Activated T-cell treated with anti-CD3 and anti-CD28 coated beads, Interleukin-2, amount 50 U/mL, for 24 hours (primary cell): ENCODE measurements around the gene LDLRAD4.

Experiments
- DNase-seq: peaks from one replicate; pipeline ENCODE4 v3.0.0-alpha.2; 2020
- H3K27ac Mint-ChIP-seq: 2 replicates; pipeline ENCODE4 v1.8.0; 2020; ENCODE audit warnings: mild to moderate bottlenecking, mixed read lengths
- H3K27me3 Mint-ChIP-seq: 2 replicates; pipeline ENCODE4 v1.8.0; 2020; ENCODE audit warnings: mixed read lengths
- H3K36me3 Mint-ChIP-seq: 2 replicates; pipeline ENCODE4 v1.8.0; 2020; ENCODE audit warnings: low read depth, mixed read lengths
- H3K4me1 Mint-ChIP-seq: 2 replicates; pipeline ENCODE4 v1.8.0; 2020; ENCODE audit warnings: low read depth, mixed read lengths
- H3K4me3 Mint-ChIP-seq: 2 replicates; pipeline ENCODE4 v1.8.0; 2020; ENCODE audit warnings: mild to moderate bottlenecking, moderate library complexity, mixed read lengths
- H3K9me3 Mint-ChIP-seq: 2 replicates; pipeline ENCODE4 v1.8.0; 2020; ENCODE audit warnings: mixed read lengths

LDLRAD4 gene

GRCh38 chr18:13452871-13453680, 234.5 kb downstream of the LDLRAD4 start:
- peaks cover 2% of the 10 kb centered on the region for H3K36me3 Mint-ChIP-seq
- H3K4me3 Mint-ChIP-seq: no peak overlapping the region
- peaks cover 54% of the 10 kb centered on the region for H3K4me1 Mint-ChIP-seq
- no peaks in the 10 kb centered on the region for H3K9me3 Mint-ChIP-seq
- DNase-seq: peak; percentile 21
- H3K27me3 Mint-ChIP-seq: no peaks in the 10 kb centered on the region
- no peak overlapping the region for H3K27ac Mint-ChIP-seq

GRCh38 chr18:13453714-13454113, 235.2 kb downstream of the LDLRAD4 start:
- Mint-ChIP-seq H3K4me1 (peaks cover 54% of the 10 kb centered on the region), H3K27me3 (no peaks in the 10 kb centered on the region)

GRCh38 chr18:13454363-13455150, 236.0 kb downstream of the LDLRAD4 start:
- peaks cover 54% of the 10 kb centered on the region for H3K4me1 Mint-ChIP-seq
- no peaks in the 10 kb centered on the region for H3K27me3 Mint-ChIP-seq
- H3K4me3 Mint-ChIP-seq: no peak overlapping the region
- DNase-seq: peak; percentile 30
- H3K27ac Mint-ChIP-seq: peak overlapping the region; percentile 37
- H3K9me3 Mint-ChIP-seq: no peaks in the 10 kb centered on the region
- H3K36me3 Mint-ChIP-seq: peaks cover 4% of the 10 kb centered on the region

More at GRCh38 chr18:13453714-13454113, 235.2 kb downstream of the LDLRAD4 start:
- H3K9me3 Mint-ChIP-seq: no peaks in the 10 kb centered on the region
- peaks cover 4% of the 10 kb centered on the region for H3K36me3 Mint-ChIP-seq
- no peak overlapping the region for H3K4me3 Mint-ChIP-seq
- peak; percentile 27 for DNase-seq
- no peak overlapping the region for H3K27ac Mint-ChIP-seq

- peak; percentile 34 for DNase-seq
- Mint-ChIP-seq H3K4me1 (peaks cover 57% of the 10 kb centered on the region), H3K27me3 (no peaks in the 10 kb centered on the region), H3K36me3 (peaks cover 8% of the 10 kb centered on the region), H3K4me3 (no peak overlapping the region), H3K9me3 (no peaks in the 10 kb centered on the region), H3K27ac (peak overlapping the region; percentile 83)
Measured at GRCh38 chr18:13455471-13455870, 236.9 kb downstream of the LDLRAD4 start.

GRCh38 chr18:13455960-13456481, 237.5 kb downstream of the LDLRAD4 start:
- Mint-ChIP-seq H3K4me3 (peak overlapping the region; percentile 53), H3K9me3 (no peaks in the 10 kb centered on the region), H3K27ac (peak overlapping the region; percentile 83), H3K27me3 (no peaks in the 10 kb centered on the region), H3K4me1 (peaks cover 56% of the 10 kb centered on the region), H3K36me3 (peaks cover 8% of the 10 kb centered on the region)
- peak; percentile 65 for DNase-seq

GRCh38 chr18:13456736-13457271, 238.2 kb downstream of the LDLRAD4 start:
- H3K27ac Mint-ChIP-seq: peak overlapping the region; percentile 83
- no peak for DNase-seq
- H3K9me3 Mint-ChIP-seq: no peaks in the 10 kb centered on the region
- H3K4me3 Mint-ChIP-seq: no peak overlapping the region
- peaks cover 58% of the 10 kb centered on the region for H3K4me1 Mint-ChIP-seq
- peaks cover 8% of the 10 kb centered on the region for H3K36me3 Mint-ChIP-seq
- H3K27me3 Mint-ChIP-seq: no peaks in the 10 kb centered on the region

- peak; percentile 20 for DNase-seq
- Mint-ChIP-seq H3K9me3 (no peaks in the 10 kb centered on the region), H3K27me3 (no peaks in the 10 kb centered on the region), H3K4me3 (no peak overlapping the region), H3K4me1 (peaks cover 61% of the 10 kb centered on the region), H3K27ac (peak overlapping the region; percentile 79), H3K36me3 (peaks cover 8% of the 10 kb centered on the region)
Measured at GRCh38 chr18:13457327-13457726, 238.8 kb downstream of the LDLRAD4 start.

GRCh38 chr18:13460946-13461345, 242.4 kb downstream of the LDLRAD4 start:
- no peak for DNase-seq
- no peak overlapping the region for H3K4me3 Mint-ChIP-seq
- no peaks in the 10 kb centered on the region for H3K27me3 Mint-ChIP-seq
- H3K9me3 Mint-ChIP-seq: no peaks in the 10 kb centered on the region
- peaks cover 21% of the 10 kb centered on the region for H3K36me3 Mint-ChIP-seq
- peak overlapping the region; percentile 39 for H3K27ac Mint-ChIP-seq
- peaks cover 74% of the 10 kb centered on the region for H3K4me1 Mint-ChIP-seq

GRCh38 chr18:13461469-13461868, 242.9 kb downstream of the LDLRAD4 start:
- no peak overlapping the region for H3K27ac Mint-ChIP-seq
- peaks cover 72% of the 10 kb centered on the region for H3K4me1 Mint-ChIP-seq
- DNase-seq: no peak

GRCh38 chr18:13461936-13462335, 243.4 kb downstream of the LDLRAD4 start:
- Mint-ChIP-seq H3K27me3 (no peaks in the 10 kb centered on the region), H3K4me3 (no peak overlapping the region), H3K9me3 (peaks cover 5% of the 10 kb centered on the region), H3K27ac (peak overlapping the region; percentile 71), H3K4me1 (peaks cover 73% of the 10 kb centered on the region), H3K36me3 (peaks cover 30% of the 10 kb centered on the region)
- no peak for DNase-seq

More at GRCh38 chr18:13461469-13461868, 242.9 kb downstream of the LDLRAD4 start:
- peaks cover 25% of the 10 kb centered on the region for H3K36me3 Mint-ChIP-seq
- H3K4me3 Mint-ChIP-seq: no peak overlapping the region
- peaks cover 1% of the 10 kb centered on the region for H3K9me3 Mint-ChIP-seq
- no peaks in the 10 kb centered on the region for H3K27me3 Mint-ChIP-seq

- Mint-ChIP-seq H3K4me1 (peaks cover 69% of the 10 kb centered on the region), H3K36me3 (peaks cover 37% of the 10 kb centered on the region), H3K4me3 (no peak overlapping the region), H3K9me3 (peaks cover 10% of the 10 kb centered on the region), H3K27me3 (no peaks in the 10 kb centered on the region), H3K27ac (peak overlapping the region; percentile 71)
- no peak for DNase-seq
Measured at GRCh38 chr18:13462686-13463085, 244.1 kb downstream of the LDLRAD4 start.

GRCh38 chr18:13463526-13464210, 245.1 kb downstream of the LDLRAD4 start:
- peak overlapping the region; percentile 95 for H3K27ac Mint-ChIP-seq
- peaks cover 65% of the 10 kb centered on the region for H3K4me1 Mint-ChIP-seq
- peaks cover 38% of the 10 kb centered on the region for H3K36me3 Mint-ChIP-seq
- peaks cover 12% of the 10 kb centered on the region for H3K9me3 Mint-ChIP-seq
- H3K4me3 Mint-ChIP-seq: peak overlapping the region; percentile 84
- no peaks in the 10 kb centered on the region for H3K27me3 Mint-ChIP-seq
- no peak for DNase-seq

GRCh38 chr18:13464432-13465123, 246.0 kb downstream of the LDLRAD4 start:
- peak overlapping the region; percentile 95 for H3K27ac Mint-ChIP-seq
- H3K36me3 Mint-ChIP-seq: peaks cover 40% of the 10 kb centered on the region
- no peaks in the 10 kb centered on the region for H3K27me3 Mint-ChIP-seq
- H3K4me1 Mint-ChIP-seq: peaks cover 73% of the 10 kb centered on the region
- H3K9me3 Mint-ChIP-seq: peaks cover 12% of the 10 kb centered on the region
- H3K4me3 Mint-ChIP-seq: peak overlapping the region; percentile 84
- peak; percentile 78 for DNase-seq
